ENCODE measurements around the gene VPS9D1.

VPS9D1 gene

DNA sequence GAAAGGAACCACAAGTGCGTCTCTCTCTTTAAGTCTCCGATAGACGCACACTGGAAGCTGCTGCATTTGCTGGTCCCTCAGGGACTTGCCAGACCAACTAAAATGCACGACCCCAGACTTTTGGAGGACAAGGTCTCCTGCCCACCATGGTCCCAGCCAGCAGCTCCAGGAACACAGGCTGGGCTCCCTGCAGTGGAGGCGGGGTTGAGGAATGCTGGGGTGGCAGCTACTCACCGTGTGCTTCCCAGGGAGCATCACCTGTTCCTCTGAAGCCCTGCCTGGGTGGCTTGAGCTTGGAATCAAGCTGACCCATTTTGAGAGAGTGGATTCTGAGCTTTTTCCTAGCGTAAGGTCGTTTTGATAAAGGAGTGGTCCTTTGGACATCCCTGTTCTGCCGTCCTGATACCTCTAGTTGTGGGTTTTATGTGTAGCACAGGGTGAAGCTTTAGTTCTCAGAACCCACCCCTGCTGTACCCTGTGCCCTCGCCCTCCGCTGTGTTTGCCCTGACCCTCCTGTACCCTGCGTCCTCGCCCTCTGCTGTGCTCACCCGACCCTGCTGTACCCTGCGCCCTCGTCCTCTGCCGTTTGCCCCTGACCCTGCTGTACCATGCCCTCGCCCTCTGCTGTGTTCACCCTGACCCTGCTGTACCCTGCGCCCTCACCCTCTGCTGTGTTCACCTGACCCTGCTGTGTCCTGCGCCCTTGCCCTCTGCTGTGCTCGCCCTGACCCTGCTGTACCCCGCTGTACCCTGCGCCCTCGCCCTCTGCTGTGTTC is 11.6 kb upstream of the VPS9D1 start:
- FAIRE-seq: no peak

DNA sequence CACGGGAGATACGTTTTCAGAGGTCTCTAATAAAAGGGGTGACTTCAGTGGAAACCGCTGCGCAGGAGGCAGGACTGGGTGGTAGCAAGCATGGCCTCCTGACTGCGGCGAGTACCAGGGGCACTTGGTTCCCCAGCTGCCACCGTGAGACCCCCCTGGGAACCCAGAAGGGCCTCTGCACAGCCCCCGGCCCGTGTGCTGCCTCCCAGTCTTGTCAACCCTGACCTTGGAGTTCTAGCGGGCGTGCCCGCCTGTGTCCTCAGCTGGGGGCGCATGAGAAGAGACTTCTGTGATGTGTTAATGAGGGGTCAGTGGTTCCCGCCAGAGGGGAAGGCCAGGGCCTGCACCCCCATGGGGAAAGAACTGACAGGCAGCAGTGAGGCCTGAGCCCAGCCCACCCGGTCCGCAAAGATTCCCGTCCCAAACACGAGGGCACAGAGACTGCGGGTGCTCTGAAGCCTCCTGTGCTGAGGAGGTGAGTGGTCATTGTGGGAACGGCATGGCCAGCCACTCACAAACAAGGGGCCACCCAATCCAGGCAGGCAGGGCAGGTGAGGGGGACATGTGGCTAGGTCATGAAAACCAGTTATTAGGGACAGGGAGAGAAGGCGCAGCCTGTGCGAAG is 10.0 kb upstream of the VPS9D1 start:
- no peak for FAIRE-seq

DNA sequence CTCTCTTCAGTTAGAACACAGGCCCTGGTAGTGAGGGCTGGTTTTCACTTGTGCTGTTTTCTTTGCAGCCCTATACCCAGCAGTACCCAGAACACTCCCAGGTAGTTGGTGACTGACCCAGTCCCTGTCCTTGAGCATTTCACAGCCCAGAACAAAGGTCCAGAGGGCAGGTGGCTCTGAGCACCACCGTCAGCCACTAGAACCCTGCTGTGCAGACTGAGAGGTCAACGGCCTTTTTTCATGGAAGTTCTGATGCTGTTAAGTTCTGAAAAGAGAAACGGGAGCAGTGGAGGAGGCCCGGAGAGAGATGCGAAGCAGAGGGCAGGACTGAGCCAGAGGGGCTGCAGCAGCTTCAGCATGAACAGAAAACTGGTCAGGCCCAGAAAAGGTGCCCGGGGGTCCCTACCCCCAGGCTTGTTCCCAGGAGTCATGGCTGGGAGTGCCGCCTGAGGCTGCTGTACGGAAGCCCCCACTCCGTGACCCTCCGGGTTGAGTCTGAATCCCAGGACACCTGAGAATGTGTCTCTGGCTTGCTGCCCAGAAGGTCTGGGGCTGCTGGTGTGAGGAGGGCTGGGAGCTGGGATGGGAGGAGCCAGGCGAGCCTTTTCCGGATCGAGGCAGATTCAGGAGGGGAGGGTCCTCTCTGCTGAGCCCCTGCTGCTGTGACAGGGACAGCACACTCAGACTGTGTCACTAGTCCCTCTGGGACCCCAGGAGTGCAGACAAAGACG is 9.3 kb upstream of the VPS9D1 start:
- FAIRE-seq: no peak

DNA sequence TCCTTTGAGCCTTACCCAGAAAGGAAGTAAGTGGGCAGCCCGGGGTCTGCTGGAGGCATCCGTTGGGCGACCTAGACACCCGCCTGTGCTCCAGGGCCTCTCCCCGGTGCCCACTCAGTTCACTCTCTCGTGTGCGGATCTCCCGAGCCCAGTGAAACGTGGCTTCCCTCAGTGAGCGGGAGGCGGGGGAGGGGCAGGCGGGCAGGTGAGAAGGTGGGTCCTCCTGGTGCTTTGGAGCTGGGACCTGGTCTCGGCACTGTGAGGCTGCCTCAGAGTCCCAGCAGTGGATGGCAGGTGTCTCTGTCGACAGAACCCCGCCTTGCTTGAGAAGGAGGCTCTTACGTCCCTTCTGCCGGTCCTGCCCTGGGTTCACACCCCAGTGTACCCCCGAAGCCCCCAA is 8.6 kb upstream of the VPS9D1 start:
- no peak for FAIRE-seq

DNA sequence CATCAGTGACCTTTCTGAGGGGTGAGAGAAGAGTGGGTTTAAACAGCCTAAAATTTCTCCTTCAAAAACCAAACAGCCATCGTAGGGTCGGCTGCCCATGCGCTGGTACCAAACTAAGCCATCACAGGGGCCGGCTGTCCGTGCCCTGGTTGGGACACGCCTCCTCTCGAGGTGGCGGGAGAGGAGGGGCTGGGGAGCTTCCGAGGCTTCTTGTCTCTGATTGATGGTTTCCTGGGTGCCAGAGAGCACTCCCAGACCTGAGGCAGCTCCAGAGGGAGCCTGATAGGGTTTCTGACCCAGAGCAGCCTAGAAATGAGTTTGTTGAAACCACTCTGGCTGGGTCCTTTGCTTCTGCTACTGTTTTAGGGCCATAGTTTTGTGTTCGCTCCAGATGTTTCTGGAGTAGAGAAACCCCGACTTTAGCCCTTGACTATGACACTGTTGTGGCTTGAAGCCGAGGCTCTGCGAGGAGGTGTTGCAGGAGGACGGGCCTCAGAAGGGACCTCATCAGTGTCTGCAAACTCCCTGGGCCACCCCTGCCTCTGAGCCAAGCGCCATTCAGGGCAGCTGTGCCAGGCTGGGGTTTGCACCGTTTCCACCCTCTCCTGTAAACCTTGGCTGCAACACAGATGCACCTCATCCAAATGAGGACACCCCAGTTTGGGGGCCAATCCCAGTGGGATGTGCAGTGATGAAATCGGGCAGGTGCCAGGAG is 6.9 kb upstream of the VPS9D1 start:
- FAIRE-seq: no peak

DNA sequence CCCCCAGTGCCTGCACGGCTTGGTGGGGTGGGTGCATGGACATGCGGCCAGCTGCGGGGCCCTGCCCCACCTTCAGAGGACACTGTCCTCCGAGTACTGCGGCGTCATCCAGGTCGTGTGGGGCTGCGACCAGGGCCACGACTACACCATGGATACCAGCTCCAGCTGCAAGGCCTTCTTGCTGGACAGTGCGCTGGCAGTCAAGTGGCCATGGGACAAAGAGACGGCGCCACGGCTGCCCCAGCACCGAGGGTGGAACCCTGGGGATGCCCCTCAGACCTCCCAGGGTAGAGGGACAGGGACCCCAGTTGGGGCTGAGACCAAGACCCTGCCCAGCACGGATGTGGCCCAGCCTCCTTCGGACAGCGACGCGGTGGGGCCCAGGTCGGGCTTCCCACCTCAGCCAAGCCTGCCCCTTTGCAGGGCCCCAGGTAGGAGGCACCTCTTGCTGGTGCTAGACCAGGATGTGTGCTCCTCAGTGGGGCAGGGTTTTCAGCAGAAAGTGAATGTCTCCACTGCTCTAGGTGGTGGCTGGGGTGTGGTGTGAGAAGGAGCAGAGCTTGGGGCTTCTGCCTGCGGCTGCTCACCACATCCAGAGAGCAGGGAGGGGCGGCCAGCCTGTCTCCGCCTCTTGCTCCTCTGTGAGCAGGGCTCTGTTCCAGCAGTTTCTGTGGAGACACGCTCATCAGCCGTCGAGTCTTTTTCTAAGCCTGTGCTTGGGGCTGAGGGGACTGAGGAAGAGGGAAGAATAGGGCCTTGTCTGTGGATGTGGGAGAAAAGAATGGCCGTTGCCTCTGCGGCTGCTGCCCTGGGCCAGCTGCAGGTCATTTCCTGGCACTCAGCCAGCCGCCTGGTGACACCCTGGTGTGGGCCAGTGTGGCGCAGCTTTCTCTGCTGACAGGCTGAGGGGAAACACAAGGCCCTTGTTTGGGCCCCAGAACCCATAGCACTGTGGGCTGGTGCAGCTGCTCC is 2.9 kb upstream of the VPS9D1 start:
- FAIRE-seq: no peak

DNA sequence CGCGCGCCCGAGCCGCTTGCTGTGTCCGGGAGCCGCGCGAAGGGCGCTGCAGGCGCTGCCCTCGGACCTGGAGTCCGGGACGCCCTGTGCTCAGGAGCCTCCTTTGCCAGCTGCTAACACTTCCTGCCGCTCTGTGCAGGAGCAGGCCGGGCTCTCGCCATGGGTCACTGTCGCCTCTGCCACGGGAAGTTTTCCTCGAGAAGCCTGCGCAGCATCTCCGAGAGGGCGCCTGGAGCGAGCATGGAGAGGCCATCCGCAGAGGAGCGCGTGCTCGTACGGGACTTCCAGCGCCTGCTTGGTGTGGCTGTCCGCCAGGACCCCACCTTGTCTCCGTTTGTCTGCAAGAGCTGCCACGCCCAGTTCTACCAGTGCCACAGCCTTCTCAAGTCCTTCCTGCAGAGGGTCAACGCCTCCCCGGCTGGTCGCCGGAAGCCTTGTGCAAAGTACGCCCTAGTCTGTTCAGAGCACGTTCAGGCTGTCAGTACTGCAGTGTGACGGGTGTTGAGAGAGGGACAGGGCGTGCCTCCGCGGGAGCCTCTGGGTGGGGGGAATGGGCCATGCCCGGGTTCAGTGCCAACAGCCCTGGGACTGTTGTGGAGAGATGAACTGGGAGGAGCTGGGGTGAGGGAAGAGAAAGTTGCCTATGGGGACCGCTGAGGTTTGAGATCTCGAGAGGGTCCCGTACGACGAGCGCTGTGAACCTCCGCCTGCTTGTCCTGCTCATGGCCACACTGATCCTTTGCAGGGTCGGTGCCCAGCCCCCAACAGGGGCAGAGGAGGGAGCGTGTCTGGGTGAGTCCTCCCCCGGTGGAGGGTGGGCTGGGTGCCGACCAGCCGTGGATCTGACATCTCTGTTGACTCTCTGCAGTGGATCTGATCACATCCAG is 1.9 kb upstream of the VPS9D1 start:
- FAIRE-seq: no peak

DNA sequence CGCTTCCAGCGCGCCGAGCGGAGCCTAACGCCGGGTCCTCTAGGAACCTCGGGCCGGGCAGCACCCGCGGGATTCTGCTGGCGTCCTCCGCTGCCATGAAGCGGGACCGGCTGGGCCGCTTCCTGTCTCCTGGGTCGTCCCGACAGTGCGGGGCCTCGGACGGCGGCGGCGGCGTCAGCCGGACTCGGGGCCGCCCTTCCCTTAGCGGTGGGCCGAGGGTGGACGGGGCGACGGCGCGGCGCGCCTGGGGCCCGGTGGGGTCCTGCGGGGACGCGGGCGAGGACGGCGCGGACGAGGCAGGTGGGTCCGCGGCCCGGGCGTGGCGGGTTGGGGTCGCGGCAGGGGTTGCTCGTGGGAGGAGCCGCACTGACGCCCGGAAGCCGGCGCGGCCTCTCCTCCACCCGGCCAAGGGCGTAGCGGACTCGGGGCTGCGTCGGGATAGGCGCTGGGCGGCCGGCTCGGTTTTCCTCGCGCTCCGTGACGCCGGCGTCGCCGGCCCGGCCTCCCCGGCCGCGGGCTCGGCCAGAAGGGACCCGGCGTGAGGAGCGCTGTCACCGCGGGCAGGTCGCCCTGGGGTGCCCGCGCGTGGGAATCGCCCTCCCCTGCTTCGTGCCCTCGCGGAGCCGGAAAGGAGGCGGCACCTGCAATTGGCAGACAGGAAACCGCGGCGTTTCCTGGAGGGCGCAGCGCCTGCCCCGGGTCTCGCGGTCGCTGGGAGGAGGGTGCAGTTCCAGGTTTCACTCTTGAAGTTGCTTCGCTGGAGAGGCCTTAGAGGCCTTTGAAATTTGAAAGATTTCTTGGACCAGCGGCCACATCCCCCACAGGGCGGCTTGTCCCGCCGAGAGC is 1.1 kb upstream of the VPS9D1 start:
- FAIRE-seq: no peak

DNA sequence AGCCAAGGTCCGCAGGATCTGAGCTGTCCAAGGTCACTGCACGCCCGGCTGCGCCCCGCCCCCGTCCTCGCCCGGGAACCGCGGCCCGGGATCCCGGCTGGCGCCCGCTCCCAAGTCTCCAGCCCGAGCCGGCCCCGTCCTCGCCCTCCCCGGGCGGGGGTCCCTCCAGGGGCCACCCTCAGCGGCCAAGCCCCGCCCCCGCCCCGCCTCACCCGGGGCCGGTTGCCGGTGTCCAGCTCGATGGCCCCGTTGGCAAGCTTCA is 216 bp downstream of the VPS9D1 start:
- no peak for FAIRE-seq

DNA sequence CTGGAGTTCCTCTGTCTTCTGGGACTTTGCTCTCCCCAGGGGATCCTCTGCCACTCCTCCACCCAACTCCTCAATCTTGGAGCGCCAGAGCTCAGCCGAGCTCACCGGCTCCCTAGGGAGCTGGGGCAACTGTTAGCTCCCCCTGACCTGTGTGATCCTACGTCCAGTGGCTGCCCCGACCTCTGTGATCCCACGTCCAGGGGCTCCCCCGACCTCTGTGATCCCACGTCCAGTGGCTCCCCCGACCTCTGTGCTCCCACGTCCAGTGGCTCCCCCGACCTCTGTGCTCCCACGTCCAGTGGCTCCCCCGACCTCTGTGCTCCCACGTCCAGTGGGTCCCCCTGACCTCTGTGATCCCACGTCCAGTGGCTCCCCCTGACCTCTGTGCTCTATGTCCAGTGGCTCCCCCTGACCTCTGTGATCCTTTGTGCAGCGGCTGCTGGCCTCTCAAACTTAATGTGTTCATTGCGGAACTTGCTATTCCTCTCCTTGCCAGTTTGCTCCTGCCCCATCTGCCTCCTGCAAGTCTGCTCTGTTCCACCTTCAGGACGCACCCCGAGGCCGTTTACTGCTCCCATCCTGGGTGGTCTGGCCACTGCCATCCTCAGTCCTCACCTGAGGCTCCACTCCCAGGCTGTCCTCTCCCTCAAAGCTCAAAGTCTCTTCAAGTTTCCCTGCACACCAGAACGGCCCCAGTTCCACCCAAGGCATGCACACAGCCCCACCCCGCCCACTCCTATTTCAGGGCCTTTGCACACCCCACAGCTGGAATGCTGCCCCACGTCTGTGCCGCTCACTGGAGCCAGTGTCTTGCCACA is 2.8 kb downstream of the VPS9D1 start:
- no peak for FAIRE-seq

DNA sequence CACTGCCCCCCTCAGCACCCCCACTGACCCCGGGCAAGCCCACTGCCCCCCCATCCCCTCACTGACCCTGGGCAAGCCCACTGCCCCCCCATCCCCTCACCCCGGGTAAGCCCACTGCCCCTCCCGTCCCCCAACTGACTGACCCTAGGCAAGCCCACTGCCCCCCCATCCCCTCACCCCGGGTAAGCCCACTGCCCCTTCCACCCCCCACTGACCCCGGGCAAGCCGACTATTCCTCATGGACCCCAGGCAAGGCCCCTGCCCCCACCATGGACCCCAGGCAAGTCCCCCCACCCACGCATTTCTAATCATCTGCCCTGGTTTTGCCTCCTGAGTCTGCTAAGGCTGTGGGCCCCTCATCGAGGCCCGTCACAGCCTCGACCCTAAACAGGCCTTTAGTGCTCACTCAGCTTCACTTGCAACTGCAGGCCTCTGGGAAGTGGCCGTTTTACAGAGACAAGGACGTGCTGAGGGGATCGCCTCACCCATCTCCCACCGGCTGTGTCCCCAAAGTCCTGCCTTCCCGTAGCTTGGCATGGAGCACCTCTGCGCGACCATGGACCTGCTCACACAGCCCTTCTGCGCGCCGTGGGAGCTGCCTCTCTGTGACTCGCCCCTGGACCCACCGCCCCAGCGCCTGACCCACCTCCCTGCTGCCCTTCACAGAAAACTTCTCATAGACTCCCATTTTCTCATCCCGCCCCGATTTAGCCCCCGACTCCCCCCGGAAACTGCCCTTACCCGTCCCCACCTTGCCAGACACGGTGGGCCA is 3.6 kb downstream of the VPS9D1 start:
- FAIRE-seq: no peak

DNA sequence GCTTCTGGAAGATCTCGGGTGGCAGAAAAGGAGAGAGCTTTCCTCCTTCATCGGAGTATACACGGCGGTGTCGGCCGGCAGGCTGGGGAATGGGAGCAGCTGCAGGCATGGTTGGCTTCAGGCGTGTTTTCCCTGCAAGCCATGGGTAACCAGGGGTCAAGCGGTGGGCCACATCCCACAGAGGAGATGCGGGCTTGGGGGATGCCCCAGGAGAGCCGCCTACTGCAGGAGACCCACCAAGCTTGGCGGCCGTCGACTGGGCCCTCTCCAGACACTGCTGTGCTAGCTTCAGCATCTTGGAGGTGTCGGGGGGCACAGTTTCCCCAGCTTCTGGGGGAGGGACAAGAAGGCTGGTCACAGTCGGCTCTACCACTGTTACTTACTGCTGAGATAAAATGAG is 4.2 kb downstream of the VPS9D1 start:
- FAIRE-seq: no peak

DNA sequence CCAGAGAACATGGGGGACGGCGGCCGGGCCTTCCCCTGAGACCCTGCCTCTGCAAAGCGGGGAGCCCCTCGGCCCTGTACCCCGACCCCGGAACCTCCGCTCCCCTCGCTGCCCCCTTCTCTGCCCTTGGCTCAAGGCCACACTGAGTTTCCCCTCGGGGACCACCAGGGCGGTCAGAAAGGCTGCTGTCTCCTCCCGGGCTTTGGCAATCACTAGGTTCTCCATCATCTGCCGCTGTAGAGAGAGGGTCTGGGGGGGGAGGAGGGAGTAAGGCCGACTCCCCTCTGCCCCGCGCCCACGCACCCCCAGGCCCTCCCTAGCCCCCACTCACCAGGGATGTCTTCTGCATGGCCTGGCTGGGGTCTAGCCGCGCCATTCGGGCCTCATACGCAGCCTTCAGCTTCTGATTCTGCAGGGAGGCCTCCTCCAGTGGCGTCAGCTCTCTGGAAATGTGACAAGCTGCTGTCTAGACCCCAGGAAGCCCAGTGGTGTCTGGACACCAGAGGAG is 8.4 kb downstream of the VPS9D1 start:
- no peak for FAIRE-seq

DNA sequence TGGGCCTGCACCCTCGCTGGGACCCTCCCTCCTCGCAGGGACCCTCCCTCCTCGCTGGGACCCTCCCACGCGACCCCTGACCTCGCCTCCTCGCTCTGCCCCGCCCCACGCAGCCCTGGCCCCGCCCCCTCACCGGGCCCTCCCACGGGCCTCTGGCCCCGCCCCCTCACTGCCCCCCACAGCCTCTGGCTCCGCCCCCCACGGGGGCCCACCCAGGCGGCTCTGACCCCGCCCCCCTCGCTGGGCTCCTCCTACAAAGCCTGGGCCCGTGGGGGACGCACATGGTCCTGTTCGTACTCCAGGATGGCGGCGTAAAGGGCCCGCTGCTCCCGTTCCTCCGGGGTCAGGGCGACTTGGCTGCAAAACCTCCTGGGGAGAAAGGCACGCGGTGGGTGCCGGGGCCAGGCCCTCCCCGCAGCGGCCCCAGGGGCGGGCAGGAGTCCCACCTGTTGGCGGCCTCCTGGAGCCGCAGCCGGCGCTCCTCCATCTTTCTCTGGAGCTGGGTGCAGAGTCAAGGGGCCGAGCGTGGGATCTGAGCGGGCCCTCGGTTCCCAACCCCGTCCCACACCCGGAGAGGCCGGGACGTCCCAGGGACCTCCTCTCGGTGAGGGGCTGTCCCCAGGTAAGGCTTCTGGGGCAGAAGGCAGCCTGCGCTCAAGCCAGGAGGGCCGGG is 9.0 kb downstream of the VPS9D1 start:
- no peak for FAIRE-seq

DNA sequence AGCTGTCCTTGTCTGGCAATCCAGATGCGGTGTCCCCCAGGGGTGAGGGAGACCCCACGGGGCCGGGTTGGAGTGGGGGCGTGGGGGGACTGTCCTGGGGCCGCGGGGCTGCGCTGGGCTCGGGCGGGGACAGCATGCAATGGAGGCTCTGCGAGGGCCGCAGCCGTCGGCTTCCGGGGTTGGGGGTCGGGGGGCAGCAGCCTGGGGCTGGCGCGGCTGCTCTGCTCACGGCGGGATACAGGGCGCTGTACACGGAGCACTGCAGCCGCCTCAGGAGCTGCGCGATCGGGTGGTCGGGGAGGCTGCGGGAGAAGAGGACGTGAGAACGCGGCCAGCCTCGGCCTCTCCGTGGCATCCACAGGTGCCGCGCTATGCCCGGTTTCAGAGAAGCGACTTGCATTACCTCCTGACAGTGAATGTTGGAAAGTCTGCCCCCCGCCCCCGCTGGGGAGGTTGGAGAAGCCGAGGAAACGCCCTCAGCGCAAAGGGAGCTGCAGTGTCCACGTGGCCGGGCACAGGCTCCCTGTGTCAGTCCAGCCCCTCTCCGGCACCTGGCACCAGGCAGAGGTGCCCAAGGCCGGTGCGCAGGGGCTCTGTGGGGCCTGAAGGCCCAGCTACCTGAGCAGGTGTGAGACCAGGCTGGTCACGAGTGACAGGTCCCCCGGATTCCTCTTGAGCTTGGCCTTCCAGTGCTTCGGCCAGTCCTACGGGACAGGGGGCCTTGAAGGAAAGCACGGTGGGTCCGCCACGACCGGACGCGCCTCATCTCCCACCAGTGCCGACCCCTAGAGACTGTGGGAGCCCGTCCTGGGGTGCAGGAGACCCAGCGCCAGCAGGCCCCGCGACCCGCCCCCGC is 9.8 kb downstream of the VPS9D1 start:
- FAIRE-seq: no peak

DNA sequence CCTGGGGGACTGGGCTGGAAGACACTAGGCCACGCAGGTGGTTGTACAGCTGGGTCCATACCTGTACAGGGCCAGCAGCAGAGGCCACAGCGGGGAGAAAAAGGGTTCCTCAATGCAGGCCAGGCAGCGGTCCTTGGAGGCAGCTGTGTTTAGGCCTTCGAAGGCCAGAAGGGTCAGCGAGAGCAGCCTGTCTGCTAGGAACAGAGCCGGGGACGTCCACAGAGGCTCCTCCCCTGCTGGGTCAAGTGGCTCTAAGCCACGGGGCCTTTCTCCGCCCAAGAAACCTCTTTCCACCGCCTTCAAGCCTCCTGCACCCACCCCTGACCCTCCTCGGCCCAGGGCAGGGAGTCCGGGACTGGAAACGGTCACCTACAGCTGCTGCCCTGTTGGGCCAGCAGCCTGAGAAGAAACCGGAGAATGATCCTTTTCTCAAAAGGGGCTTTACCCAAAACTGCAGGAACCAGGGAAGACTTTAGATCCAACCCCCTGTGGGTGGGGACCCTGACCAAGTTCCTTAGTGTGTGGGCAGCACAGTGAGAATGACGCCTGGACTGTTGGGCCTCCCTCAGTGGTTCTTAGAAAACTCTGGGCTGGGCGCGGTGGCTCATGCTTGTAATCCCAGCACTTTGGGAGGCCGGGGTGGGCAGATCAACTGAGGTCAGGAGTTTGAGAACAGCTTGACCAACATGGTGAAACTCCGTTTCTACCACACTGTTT is 10.8 kb downstream of the VPS9D1 start:
- FAIRE-seq: no peak

All from G401.6 (cell line).